ENCODE results near the gene DNER.
"Not testable (repeated sequence)": the region's sequence is repeated elsewhere in the genome, so short reads cannot be mapped to it uniquely, and the experiment has no call there.

Gene DNER

GRCh38 chr2:229378386-229378785 is 336.0 kb downstream of the DNER start:
- DNase-seq: no peak

DNA sequence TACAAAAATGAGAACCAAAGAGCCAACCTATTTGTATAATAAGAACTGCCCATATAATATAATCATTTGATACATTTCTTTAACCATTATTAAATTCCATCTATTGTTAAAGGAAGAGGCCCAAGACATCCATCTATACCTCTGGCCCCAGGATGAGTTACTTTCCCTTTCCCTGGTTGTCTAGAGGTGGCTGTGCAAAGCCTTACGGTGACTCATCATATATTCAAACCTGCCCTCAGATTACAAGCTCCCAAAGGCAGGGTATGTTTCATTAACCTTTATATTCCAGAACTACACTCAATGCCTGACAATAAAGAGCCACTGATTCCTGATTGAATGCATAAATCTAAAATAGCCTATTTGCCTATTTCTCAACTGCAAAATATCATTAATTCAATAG is 337.5 kb downstream of the DNER start:
- no peak for DNase-seq

- DNase-seq: no peak
Measured at GRCh38 chr2:229375251-229375650, 339.1 kb downstream of the DNER start.

DNA sequence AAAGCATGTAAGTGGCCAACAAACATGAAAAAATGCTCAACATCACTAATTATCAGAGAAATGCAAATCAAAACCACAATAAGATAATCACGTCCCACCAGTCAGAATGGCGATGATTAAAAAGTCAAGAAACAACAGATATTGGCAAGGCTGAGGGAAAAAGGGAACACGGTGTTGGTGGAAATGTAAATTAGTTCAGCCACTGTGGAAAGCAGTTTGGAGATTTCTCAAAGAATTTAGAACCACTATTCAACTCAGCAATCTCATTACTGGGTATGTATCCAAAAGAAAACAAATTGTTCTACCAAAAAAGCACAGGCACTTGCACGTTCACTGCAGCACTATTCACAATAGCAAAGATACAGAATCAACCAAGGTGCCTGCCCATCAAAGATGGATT is 341.0 kb downstream of the DNER start:
- not testable (repeated sequence) for DNase-seq

DNA sequence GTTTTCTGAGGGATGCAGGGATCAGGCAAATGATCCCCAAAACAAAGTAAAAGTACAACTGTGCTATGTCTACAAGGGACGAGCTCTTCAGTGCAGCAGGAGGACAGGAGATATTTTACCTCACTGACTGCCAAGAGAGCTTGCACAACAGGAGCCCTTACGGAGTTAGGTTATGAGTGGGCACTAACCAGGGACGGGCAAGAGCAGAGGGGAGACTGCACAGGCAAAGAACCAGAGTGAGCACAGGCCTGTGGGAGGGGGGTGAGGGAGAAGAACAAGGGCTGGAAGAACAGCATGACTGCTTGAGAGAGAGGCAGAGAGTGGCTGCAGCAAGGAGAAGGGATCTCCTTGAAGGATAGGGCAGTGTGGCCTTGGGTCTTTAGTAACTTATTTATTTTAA is 342.1 kb downstream of the DNER start:
- no peak for DNase-seq

- no peak for DNase-seq
Measured at GRCh38 chr2:229371086-229371485, 343.3 kb downstream of the DNER start.

DNA sequence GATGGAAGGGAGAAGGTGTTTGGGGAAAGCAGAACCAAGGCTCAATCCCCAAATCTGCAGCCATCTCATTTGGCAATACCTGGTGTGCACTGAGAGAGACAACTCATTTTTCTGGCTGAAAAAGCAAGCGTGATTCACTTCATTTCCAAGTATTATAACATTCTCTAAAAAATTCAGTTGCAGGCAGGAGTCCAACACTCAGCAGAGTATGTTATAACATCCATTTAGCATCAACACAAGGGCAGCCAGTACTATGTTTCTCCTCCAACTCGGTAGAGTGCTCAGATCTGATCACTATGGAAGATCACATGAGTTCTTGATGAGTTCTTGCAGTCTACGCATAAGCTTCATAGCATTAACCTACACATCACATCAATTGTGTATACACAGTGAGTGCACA is 343.8 kb downstream of the DNER start:
- no peak for DNase-seq

DNA sequence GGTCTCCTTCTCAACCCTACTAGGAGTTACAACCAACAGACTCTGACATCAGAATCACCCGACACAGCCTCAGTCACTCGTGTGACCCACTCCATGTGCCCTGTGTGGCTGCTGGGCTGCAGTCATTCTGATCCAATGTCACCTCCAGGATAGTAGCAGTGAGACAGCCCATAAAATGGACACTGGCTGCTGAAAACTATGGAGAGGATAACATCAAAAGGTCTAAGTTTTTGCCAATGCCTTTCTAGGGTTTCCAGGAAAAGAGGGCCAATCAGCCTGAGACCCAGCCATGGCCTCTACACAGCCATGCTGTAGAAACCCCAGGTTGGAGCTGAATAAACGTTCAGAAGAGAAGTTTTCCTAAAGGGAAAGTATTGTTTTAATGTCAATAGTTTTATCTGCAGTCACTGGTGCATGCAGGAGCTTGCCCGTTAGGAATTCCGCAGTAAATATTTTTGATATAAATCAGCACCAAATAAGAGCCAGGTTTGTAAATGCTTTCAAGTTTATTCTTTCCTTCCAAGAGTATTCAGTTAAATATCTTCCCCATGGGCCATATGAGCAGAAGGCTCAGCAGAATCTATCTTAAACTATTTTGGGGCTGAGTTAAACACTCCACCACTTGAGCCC is 351.1 kb downstream of the DNER start:
- no peak for DNase-seq

GRCh38 chr2:229350883-229351282 is 363.5 kb downstream of the DNER start:
- DNase-seq: no peak

- no peak for DNase-seq
Measured at GRCh38 chr2:229350117-229350805, 364.1 kb downstream of the DNER start.

- no peak for DNase-seq
Measured at GRCh38 chr2:229348128-229348527, 366.2 kb downstream of the DNER start.

DNA sequence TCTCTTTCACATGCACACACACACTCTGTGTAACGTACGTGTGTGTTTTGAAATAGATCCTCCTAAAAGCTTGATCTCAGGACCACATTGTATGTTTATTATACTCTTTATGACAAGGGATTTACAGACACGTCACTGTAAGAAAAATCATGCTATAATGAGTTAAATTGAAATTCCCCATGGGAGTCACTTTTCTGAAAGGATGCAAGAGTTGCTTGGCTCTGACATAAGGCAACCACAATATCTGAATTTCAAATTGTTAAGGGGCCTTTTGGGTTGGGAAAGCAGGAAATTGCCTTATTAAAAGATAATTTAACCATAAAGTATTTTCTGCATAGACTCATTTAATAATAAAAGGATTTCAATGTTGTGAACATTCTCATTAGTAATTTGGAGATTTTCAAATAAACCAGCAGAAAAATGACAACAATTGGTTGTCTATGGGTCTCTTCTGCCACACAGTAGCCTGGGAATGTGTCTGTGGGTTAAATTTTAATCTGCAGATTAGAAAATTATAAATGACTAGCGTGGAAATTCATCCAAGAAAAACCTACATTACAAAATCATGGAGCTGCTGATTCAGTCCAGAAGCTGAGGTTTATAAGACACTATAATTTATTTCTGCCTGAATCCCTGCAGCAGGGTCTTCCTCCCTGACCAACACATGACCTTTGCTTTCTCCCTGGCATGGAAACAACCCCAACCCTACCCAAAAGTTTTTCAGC is 367.4 kb downstream of the DNER start:
- DNase-seq: no peak

DNA sequence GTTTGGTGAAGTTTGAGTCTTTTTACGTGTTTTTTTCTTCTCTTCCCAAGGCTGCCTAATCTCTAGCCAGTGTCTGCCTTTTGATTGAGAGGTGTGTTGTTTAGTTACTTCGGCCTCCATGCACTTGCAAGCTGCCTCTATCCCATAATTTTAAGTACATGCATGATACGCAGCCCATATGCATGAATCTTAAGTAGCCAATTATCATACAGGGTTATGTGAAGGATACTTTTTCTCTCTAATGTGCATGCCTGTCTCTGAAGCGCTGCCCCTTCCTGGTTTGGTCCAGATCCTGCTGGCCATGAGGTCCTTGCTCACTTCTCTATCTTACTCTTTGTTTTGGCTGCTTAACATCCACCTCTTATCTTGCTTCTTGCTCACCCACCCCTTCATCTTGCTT is 369.4 kb downstream of the DNER start:
- no peak for DNase-seq

DNA sequence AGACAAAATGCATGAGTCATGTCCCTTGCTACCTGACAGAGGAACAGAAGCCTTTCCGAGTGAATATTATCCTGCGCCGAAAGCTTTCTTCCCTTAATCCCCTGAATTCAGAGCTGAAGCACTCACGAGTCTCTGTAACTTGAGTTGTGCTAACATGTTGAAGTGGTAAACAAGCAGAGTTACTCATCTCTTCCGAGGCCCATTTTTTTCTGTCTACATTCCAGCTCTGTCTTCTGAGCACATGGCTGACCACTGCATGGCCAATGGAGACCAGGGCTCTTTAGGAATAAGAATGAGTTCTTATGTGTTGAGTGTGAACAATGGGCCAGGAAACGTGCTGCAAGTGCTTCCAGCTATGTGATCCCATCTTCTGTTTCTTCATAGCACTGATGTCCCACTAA is 370.2 kb downstream of the DNER start:
- DNase-seq: no peak

- no peak for DNase-seq
Measured at GRCh38 chr2:229343661-229344060, 370.7 kb downstream of the DNER start.

- DNase-seq: peak; percentile 21
Measured at GRCh38 chr2:229342376-229342775, 372.0 kb downstream of the DNER start.

DNA sequence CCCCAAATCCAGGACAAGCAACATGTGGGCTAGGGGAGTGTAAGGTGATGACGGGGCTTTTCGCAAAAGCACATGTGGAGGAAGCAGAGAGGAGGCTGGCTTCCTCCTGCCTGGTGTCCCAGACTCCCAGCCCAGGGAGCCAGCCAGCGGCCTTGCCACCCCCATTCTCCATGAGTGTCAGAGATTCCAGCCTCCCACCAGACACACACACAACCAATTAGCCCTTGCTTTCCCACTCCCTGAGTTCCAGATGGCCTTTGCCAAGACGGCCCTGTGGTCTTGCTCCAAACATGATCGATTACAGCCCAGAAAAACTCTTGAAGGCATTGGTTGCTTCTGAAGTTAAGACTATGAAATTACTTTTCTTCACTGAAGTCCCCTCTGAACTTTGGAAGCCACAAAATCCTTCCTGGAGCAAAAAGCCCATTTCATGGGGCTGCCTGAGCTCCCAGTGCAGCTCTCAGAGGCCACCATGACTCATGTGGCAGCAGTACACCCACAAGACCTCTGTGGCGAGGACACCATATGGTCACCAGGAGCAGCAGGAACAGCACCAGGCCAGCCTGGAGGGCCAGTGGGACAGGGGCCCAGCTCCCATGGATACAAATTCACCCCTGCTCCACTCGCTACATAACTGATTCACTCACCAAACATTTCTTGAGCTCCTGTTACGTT is 374.1 kb downstream of the DNER start:
- no peak for DNase-seq

DNA sequence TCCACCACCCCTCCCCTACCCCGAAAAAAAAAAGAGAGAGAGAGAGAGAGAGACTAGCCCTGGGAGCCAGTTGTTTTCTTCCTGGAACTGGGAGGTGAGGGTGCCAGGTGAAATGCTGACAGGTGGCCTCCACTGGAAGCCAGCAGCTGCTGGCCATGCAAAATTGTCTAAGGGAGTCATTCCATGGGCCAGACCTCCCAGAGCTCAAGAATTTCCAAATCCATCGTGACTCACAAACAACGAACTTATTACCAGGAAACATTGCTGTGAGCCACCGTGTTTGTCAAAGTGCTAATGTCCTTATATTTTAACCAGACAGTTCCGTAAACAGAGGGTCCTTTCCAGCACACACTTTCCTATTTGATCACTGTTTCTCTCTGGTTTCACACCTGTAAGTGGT is 374.7 kb downstream of the DNER start:
- no peak for DNase-seq

- DNase-seq: not testable (repeated sequence)
Measured at GRCh38 chr2:229339171-229339570, 375.2 kb downstream of the DNER start.

DNA sequence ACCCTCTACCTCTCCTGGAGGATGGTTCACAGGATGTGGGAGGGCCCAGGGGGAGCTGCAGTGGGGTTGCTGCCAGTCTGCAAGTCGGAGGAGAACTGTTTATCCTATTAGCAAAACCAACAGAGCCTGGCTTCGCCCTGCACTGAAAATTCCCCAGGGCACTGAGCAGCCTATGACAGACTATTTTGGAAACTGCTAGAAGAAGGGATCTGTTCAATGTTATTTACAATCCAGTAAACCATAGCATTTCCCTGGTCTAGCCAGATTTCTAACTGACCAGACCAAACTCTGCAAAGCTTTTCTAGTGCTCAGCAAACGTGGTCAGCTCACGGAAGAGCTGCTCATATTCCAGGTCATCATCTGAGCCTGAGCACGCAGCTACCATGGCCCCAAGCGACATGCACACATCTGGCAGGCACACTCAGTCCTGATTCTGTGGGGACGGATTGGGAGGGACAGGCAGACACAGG is 378.4 kb downstream of the DNER start:
- DNase-seq: no peak

DNA sequence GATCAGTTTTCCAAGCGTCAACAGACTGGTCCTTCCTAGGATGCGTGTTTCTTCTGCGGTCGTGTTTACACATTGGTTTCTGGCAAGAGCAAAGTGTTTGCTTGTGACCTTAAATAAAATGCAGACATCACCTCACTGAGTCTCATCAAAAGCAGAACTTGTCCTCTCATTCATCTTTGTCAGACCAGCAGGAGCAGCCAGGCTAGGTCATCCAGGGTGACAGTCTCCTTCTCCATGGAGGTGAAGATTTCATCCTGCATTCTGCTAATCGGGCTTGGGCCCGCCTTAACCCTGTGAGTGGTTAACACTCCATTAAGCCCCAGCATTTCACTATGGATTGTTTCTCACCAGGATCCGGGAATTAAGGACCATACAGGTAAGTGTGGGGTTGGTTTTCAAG is 379.0 kb downstream of the DNER start:
- no peak for DNase-seq

- DNase-seq: no peak
Measured at GRCh38 chr2:229330952-229331351, 383.4 kb downstream of the DNER start.

DNA sequence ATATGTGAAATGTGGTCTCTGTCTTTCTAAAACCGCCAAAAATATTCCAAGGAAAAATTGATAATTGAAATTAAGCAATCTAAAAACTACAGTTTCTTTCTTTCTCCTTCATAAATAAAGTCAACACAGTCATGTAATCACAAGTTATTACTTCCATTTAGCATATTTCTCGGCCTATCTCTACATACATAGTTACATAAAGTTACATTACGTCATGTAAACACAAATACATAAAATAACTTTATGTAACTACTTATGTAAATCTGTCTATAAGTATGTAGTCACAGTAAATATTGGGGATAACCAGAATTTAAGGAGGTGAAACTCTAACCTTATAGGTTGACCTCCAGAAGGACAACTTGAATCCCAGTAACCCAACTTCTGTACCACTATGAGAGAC is 394.8 kb downstream of the DNER start:
- no peak for DNase-seq

DNA sequence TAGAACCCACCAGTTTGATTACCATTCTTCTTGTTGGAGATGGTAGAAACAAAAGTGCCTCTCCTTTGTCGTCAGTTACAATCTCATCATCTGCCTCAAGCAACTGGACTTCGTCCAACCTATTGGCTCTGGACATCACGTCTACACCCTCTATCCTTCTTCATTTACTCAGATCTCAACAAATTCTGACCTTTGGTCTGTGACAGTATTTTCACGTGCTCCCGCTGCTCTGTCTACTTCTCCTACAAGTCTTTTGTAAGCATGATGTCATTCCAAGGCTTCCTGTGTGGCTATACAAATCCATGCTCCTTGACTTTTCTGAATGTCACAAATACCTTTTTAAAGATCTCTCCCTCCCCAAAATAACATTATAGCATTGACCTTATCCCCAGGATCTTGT is 400.2 kb downstream of the DNER start:
- no peak for DNase-seq

Measured in kidney glomerular epithelial cell (primary cell).